Liver (tissue), 9 donors: Measurements from ENCODE around the gene ATP5MK. TPM values are rescaled to one million over a fixed set of nuclear protein-coding genes. Genes with fewer than 3 reads are reported as not detected.

Experiments
- DNase-seq: peaks from one replicate; pipeline ENCODE4 v3.0.0-alpha.2; 2017; ENCODE audit warnings: low spot score
- H3K27ac ChIP-seq, 2 donors: one replicate each; pipeline ENCODE4 v1.7.0; 2013; ENCODE audit warnings: inconsistent platforms in 2 of 2, low read length in 2 of 2, control low read depth in 1 of 2, low read depth in 1 of 2, mild to moderate bottlenecking in 1 of 2
- H3K27me3 ChIP-seq, 4 donors: one replicate each; pipeline versions ENCODE4 v1.6.1 to v1.7.0; 2013; ENCODE audit warnings: low read length in 3 of 4, inconsistent platforms in 1 of 4, mild to moderate bottlenecking in 1 of 4, moderate library complexity in 1 of 4; ENCODE audit not compliant: control insufficient read depth in 4 of 4, insufficient read depth in 4 of 4
- H3K36me3 ChIP-seq, 4 donors: one replicate each; pipeline versions ENCODE4 v1.6.1 to v1.7.0; 2013; ENCODE audit warnings: low read length in 3 of 4, mild to moderate bottlenecking in 3 of 4, low read depth in 1 of 4, moderate library complexity in 1 of 4; ENCODE audit not compliant: control insufficient read depth in 4 of 4, insufficient read depth in 3 of 4
- H3K4me1 ChIP-seq, 4 donors: one replicate each; pipeline versions ENCODE4 v1.6.1 to v1.7.0; 2013; ENCODE audit warnings: low read length in 3 of 4, mild to moderate bottlenecking in 3 of 4, moderate library complexity in 1 of 4; ENCODE audit not compliant: control insufficient read depth in 4 of 4, insufficient read depth in 4 of 4
- H3K4me3 ChIP-seq, 3 donors: one replicate each; pipeline versions ENCODE4 v1.6.1 to v1.7.0; 2013; ENCODE audit warnings: low read length in 3 of 3, control low read depth in 1 of 3, low read depth in 1 of 3, mild to moderate bottlenecking in 1 of 3
- H3K9ac ChIP-seq, 2 donors: one replicate each; pipeline ENCODE4 v1.7.0; 2013; ENCODE audit warnings: low read length in 2 of 2, mild to moderate bottlenecking in 2 of 2, moderate library complexity in 2 of 2, control low read depth in 1 of 2, low read depth in 1 of 2
- H3K9me3 ChIP-seq, 4 donors: one replicate each; pipeline versions ENCODE4 v1.6.1 to v1.7.0; 2013; ENCODE audit warnings: low read length in 3 of 4; ENCODE audit not compliant: control insufficient read depth in 4 of 4
- ATF3 ChIP-seq: IDR thresholded peaks from 2 replicates; pipeline ENCODE4 v1.6.1; 2016; ENCODE audit warnings: antibody characterized with exemption
- EGR1 ChIP-seq, 2 donors: IDR thresholded peaks; 2 replicates each; pipeline ENCODE4 v1.6.1; 2016 to 2018; ENCODE audit warnings: antibody characterized with exemption in 2 of 2, low read depth in 2 of 2
- FOXA1 ChIP-seq: IDR thresholded peaks from 2 replicates; pipeline ENCODE4 v1.6.1; 2016; ENCODE audit warnings: antibody characterized with exemption
- FOXA2 ChIP-seq: IDR thresholded peaks from 2 replicates; pipeline ENCODE4 v1.6.1; 2016; ENCODE audit warnings: antibody characterized with exemption
- GABPA ChIP-seq, 2 donors: IDR thresholded peaks in 1 of 2; conservative IDR thresholded peaks in 1 of 2; 2 replicates each; pipeline ENCODE4 v1.6.1; 2016; ENCODE audit warnings: antibody characterized with exemption in 2 of 2, mild to moderate bottlenecking in 1 of 2, moderate library complexity in 1 of 2
- HNF4A ChIP-seq, 2 donors: conservative IDR thresholded peaks; 2 replicates each; pipeline ENCODE4 v1.6.1; 2016; ENCODE audit warnings: antibody characterized with exemption in 2 of 2, mild to moderate bottlenecking in 2 of 2
- HNF4G ChIP-seq: IDR thresholded peaks from 2 replicates; pipeline ENCODE4 v1.6.1; 2016; ENCODE audit warnings: antibody characterized with exemption
- JUND ChIP-seq, 2 donors: IDR thresholded peaks; 2 replicates each; pipeline ENCODE4 v1.6.1; 2016; ENCODE audit warnings: antibody characterized with exemption in 2 of 2
- NR2F2 ChIP-seq: IDR thresholded peaks from 2 replicates; pipeline ENCODE4 v1.6.1; 2016; ENCODE audit warnings: antibody characterized with exemption
- RAD21 ChIP-seq, 2 donors: IDR thresholded peaks; 2 replicates each; pipeline ENCODE4 v1.6.1; 2016; ENCODE audit warnings: antibody characterized with exemption in 2 of 2, mild to moderate bottlenecking in 2 of 2
- RXRA ChIP-seq, 2 donors: IDR thresholded peaks; 2 replicates each; pipeline ENCODE4 v1.6.1; 2017 to 2018; ENCODE audit warnings: antibody characterized with exemption in 2 of 2, mild to moderate bottlenecking in 1 of 2
- SP1 ChIP-seq: IDR thresholded peaks from 2 replicates; pipeline ENCODE4 v1.6.1; 2018; ENCODE audit warnings: antibody characterized with exemption, mild to moderate bottlenecking
- TAF1 ChIP-seq: conservative IDR thresholded peaks from 2 replicates; pipeline ENCODE4 v1.6.1; 2016; ENCODE audit warnings: antibody characterized with exemption, mild to moderate bottlenecking
- YY1 ChIP-seq: IDR thresholded peaks from 2 replicates; pipeline ENCODE4 v1.6.1; 2016; ENCODE audit warnings: antibody characterized with exemption, mild to moderate bottlenecking
- WGBS: extraction: QIAGEN DNeasy Blood & Tissue Kit; methylation state at CpG from one replicate; pipeline ENCODE4 v1.1.7; 2013; 5-methylcytosine and 5-hydroxymethylcytosine counted together
- polyA plus RNA-seq, 2 donors: library from polyadenylated mRNA; stranded (reverse) in 1 of 2; unstranded in 1 of 2; fragments of 200-250 nt in 1 of 2; fragments of >200 nt in 1 of 2; fragmentation: Nextera tagmentation in 1 of 2; extraction: Ambion mirVana in 1 of 2; gene quantifications; one replicate each; pipeline versions ENCODE4 v1.2.1 to v1.2.3, GENCODE V29; 2013 to 2015
- total RNA-seq, 2 donors: library from RNA; depleted of rRNA; stranded (reverse); fragments of >200 nt; gene quantifications; one replicate each; pipeline ENCODE4 v1.2.3, GENCODE V29; 2014
- TF ChIP-seq, protein P1 (sequence below): IDR thresholded peaks from 2 replicates; pipeline ENCODE4 v1.6.1; 2016; ENCODE audit warnings: antibody characterized with exemption
- TF ChIP-seq, protein P2 (sequence below): IDR thresholded peaks from 2 replicates; pipeline ENCODE4 v1.6.1; 2016; ENCODE audit warnings: antibody characterized with exemption
- TF ChIP-seq, protein P3 (sequence below): fragments of 150-350 bp; IDR thresholded peaks from 2 replicates; pipeline ENCODE4 v1.5.1; 2017; ENCODE audit warnings: improper control_type of control experiment, low read depth, low read length; ENCODE audit not compliant: missing input control
- TF ChIP-seq, protein P4 (sequence below): IDR thresholded peaks from 2 replicates; pipeline ENCODE4 v1.6.1; 2016; ENCODE audit warnings: antibody characterized with exemption, mild to moderate bottlenecking
- donor health status: healthy.
- donor health status: healthy.
- donor health status: healthy.
- donor health status: healthy.
- donor health status: healthy.

Gene ATP5MK
- total and polyA plus RNA-seq, 4 donors = 74.7 to 632 (median 248) TPM

DNA sequence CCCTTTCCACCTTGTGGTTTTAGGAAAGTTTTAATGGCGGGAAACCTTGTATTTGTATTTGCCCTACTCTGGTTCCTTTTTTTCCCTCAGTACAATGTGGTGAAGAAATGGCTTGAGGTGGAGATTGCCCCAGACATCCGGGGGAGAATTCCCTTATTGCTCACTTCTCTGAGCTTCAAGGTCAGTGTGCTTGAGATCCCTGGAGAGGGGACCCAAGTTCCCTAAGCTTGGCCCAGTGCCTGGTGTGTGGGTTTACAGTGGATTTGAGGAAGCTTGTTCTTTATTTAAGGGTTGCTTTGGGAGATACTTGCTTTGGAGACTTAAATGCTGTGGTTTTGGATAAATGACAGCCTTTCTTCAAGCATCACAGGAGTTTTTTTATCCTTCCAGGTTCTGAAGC, 37.6 kb upstream of the ATP5MK start:
- Histone ChIP-seq H3K9ac (no peak overlapping the region), H3K36me3 (peaks cover 6 to 62% (median 35%) of the 10 kb centered on the region in 4 donors), H3K9me3 (no peaks in the 10 kb centered on the region), H3K27me3 (no peaks in the 10 kb centered on the region), H3K4me1 (peaks cover 0 to 4% (median 0%) of the 10 kb centered on the region in 4 donors), H3K27ac (no peak overlapping the region), H3K4me3 (no peak overlapping the region)
- no peak for DNase-seq
- 78% methylated on average over 2 of the region's 2 CpGs for WGBS
- no peak for TF ChIP-seq JUND (IDR thresholded peaks at IDR 0.05)
- TF ChIP-seq, protein P1, sequence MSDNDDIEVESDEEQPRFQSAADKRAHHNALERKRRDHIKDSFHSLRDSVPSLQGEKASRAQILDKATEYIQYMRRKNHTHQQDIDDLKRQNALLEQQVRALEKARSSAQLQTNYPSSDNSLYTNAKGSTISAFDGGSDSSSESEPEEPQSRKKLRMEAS = no peak
- TF ChIP-seq, protein P2, sequence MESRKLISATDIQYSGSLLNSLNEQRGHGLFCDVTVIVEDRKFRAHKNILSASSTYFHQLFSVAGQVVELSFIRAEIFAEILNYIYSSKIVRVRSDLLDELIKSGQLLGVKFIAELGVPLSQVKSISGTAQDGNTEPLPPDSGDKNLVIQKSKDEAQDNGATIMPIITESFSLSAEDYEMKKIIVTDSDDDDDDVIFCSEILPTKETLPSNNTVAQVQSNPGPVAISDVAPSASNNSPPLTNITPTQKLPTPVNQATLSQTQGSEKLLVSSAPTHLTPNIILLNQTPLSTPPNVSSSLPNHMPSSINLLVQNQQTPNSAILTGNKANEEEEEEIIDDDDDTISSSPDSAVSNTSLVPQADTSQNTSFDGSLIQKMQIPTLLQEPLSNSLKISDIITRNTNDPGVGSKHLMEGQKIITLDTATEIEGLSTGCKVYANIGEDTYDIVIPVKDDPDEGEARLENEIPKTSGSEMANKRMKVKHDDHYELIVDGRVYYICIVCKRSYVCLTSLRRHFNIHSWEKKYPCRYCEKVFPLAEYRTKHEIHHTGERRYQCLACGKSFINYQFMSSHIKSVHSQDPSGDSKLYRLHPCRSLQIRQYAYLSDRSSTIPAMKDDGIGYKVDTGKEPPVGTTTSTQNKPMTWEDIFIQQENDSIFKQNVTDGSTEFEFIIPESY = no peak
- TF ChIP-seq, protein P3, sequence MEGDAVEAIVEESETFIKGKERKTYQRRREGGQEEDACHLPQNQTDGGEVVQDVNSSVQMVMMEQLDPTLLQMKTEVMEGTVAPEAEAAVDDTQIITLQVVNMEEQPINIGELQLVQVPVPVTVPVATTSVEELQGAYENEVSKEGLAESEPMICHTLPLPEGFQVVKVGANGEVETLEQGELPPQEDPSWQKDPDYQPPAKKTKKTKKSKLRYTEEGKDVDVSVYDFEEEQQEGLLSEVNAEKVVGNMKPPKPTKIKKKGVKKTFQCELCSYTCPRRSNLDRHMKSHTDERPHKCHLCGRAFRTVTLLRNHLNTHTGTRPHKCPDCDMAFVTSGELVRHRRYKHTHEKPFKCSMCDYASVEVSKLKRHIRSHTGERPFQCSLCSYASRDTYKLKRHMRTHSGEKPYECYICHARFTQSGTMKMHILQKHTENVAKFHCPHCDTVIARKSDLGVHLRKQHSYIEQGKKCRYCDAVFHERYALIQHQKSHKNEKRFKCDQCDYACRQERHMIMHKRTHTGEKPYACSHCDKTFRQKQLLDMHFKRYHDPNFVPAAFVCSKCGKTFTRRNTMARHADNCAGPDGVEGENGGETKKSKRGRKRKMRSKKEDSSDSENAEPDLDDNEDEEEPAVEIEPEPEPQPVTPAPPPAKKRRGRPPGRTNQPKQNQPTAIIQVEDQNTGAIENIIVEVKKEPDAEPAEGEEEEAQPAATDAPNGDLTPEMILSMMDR = no peak
- TF ChIP-seq FOXA1 = no peak
- no peak for TF ChIP-seq SP1
- TF ChIP-seq, protein P4, sequence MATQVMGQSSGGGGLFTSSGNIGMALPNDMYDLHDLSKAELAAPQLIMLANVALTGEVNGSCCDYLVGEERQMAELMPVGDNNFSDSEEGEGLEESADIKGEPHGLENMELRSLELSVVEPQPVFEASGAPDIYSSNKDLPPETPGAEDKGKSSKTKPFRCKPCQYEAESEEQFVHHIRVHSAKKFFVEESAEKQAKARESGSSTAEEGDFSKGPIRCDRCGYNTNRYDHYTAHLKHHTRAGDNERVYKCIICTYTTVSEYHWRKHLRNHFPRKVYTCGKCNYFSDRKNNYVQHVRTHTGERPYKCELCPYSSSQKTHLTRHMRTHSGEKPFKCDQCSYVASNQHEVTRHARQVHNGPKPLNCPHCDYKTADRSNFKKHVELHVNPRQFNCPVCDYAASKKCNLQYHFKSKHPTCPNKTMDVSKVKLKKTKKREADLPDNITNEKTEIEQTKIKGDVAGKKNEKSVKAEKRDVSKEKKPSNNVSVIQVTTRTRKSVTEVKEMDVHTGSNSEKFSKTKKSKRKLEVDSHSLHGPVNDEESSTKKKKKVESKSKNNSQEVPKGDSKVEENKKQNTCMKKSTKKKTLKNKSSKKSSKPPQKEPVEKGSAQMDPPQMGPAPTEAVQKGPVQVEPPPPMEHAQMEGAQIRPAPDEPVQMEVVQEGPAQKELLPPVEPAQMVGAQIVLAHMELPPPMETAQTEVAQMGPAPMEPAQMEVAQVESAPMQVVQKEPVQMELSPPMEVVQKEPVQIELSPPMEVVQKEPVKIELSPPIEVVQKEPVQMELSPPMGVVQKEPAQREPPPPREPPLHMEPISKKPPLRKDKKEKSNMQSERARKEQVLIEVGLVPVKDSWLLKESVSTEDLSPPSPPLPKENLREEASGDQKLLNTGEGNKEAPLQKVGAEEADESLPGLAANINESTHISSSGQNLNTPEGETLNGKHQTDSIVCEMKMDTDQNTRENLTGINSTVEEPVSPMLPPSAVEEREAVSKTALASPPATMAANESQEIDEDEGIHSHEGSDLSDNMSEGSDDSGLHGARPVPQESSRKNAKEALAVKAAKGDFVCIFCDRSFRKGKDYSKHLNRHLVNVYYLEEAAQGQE = no peak
- TF ChIP-seq YY1 = no peak
- no peak for TF ChIP-seq HNF4G
- no peak for TF ChIP-seq NR2F2
- TF ChIP-seq ATF3 = no peak
- TF ChIP-seq RAD21 (IDR thresholded peaks at IDR 0.05) = no peak
- no peak for TF ChIP-seq GABPA (IDR thresholded peaks at IDR 0.05 in 1 of 2, conservative IDR thresholded peaks at IDR 0.05 in 1 of 2)
- no peak for TF ChIP-seq FOXA2
- no peak for TF ChIP-seq HNF4A (conservative IDR thresholded peaks at IDR 0.05)
- TF ChIP-seq TAF1 = no peak
- TF ChIP-seq RXRA (IDR thresholded peaks at IDR 0.05) = no peak
- TF ChIP-seq EGR1 (IDR thresholded peaks at IDR 0.05; ENCODE audit: low read depth in 2 of 2) = no peak
